GM13976 (cell line): ENCODE results near the gene GSTCD.

Experiments
- DNase-seq: peaks from one replicate; pipeline ENCODE4 v3.0.0; 2012; ENCODE audit warnings: low spot score
- in situ Hi-C: fragments of 300-500 bp; cut with MboI; formaldehyde crosslinking; loops from one replicate; pipeline ENCODE4 v1.12.0; 2022; ENCODE audit warnings: low sequenced_read_pairs, mixed read lengths, inconsistent platforms; ENCODE audit not compliant: unreplicated experiment
- TF ChIP-seq, protein P1 (sequence below): IDR thresholded peaks from 2 replicates; pipeline ENCODE4 v1.5.1; 2012; ENCODE audit warnings: borderline replicate concordance, mild to moderate bottlenecking; ENCODE audit not compliant: insufficient read depth; ENCODE audit errors: extremely low read depth, missing control alignments, control extremely low read depth

GSTCD gene

DNA sequence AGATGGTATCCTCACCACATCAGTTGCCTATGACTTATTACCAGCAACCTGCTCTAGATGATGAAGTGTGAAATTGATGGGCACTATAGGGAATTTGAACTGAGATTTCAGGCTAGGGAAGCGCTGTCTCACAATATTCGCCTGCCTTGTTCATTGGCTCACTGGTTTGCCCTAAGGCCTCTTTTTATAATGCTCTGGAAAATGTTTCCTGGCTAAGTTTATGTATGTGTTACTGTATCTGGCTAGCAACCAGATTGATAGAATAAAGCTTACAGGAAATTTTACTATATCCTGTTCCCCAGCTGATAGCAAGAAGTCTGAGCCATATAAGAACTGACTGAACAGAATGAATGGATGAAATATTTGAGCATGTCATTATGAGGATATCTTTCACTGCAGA is 71.6 kb downstream of the GSTCD start:
- TF ChIP-seq, protein P1, sequence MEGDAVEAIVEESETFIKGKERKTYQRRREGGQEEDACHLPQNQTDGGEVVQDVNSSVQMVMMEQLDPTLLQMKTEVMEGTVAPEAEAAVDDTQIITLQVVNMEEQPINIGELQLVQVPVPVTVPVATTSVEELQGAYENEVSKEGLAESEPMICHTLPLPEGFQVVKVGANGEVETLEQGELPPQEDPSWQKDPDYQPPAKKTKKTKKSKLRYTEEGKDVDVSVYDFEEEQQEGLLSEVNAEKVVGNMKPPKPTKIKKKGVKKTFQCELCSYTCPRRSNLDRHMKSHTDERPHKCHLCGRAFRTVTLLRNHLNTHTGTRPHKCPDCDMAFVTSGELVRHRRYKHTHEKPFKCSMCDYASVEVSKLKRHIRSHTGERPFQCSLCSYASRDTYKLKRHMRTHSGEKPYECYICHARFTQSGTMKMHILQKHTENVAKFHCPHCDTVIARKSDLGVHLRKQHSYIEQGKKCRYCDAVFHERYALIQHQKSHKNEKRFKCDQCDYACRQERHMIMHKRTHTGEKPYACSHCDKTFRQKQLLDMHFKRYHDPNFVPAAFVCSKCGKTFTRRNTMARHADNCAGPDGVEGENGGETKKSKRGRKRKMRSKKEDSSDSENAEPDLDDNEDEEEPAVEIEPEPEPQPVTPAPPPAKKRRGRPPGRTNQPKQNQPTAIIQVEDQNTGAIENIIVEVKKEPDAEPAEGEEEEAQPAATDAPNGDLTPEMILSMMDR = no peak
- in situ Hi-C loops = no loop called here
- DNase-seq = no peak

- TF ChIP-seq, protein P1 = no peak
Measured at GRCh38 chr4:105784761-105785160, 76.2 kb downstream of the GSTCD start.

DNA sequence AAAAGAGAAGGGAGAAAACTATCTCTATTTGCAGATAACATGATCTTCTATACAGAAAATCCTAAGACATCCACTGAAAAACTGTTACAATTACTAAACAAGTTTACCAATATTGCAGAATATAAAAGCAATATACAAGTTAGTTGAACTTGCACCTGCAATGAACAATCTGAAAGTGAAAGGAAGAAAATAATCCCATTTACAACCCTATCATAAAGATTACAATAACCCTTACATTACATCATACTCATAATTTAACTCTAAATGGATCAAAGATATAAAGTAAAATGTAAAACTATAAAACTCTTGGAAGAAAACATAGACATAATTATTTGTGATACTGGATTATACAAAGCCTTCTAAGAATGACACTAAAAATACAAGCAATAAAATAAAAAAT is 77.2 kb downstream of the GSTCD start:
- TF ChIP-seq, protein P1 = no peak
- in situ Hi-C loops = no loop called here
- no peak for DNase-seq

More at GRCh38 chr4:105784761-105785160, 76.2 kb downstream of the GSTCD start:
- no peak for DNase-seq
- in situ Hi-C loops = no loop called here

GRCh38 chr4:105786748-105787147 is 78.2 kb downstream of the GSTCD start:
- in situ Hi-C loops = no loop called here
- TF ChIP-seq, protein P1 = no peak
- no peak for DNase-seq

- in situ Hi-C loops = no loop called here
- DNase-seq = no peak
- TF ChIP-seq, protein P1 = no peak
Measured at GRCh38 chr4:105797225-105797624, 88.6 kb downstream of the GSTCD start.

DNA sequence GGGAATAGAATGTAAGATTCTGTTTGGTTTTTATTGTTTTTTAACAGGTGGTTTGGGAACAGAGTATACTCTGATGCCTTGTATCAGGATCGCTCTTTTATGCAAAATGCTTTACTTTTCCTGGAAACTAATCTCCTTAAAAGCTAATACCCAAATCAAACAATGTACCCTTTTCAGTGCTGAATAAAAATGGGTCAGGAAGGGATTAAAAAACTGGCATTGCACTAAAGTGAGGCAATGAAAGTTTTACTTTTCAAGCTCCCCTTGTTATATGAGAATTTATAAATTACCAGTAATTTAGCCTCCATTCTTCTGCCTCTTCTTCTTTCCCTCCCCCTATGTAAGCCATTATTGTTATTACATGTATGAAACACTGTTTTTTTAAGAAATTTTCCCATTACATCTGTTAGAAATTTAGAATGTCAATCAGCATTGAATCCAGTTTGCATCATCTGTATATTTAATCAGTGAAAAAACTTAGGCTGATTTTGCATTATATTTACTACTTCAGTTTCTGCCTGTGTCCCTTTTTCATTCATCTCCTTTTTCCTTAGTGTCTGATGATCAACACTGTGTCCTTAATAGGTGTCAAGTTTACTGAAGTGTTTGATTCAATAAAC is 97.0 kb downstream of the GSTCD start:
- no peak for DNase-seq
- TF ChIP-seq, protein P1 = no peak
- in situ Hi-C loops = no loop called here
